Endometrial microvascular endothelial cells (primary cell): ENCODE results near the gene MOCS1. TPM values are rescaled to one million over a fixed set of nuclear protein-coding genes. Genes with fewer than 3 reads are reported as not detected.

Experiments
- total RNA-seq: library from RNA; depleted of rRNA; stranded (reverse); fragments of >200 nt; gene quantifications from one replicate; pipeline ENCODE4 v1.2.3, GENCODE V29; 2015; ENCODE audit errors: inconsistent ontology term

MOCS1 gene
- total RNA-seq, 1 donor from 2014 or later: 5.4 TPM

Other genes starting within 250 kb of the MOCS1 start
- not detected for gene KIF6, start 209.1 kb downstream of the MOCS1 start, total RNA-seq
- 0.19 TPM for gene DAAM2, start 142.1 kb downstream of the MOCS1 start, total RNA-seq